K562 (cell line): ENCODE results near the gene BANK1. TPM values are rescaled to one million over a fixed set of nuclear protein-coding genes. Genes with fewer than 3 reads are reported as not detected.

ENCODE experiments used
- ATAC-seq: fragments of 200-7000 bp; cut with Tn5 transposase; 3 replicates; pipeline ENCODE4 v1.9.1; 2020; ENCODE audit warnings: moderate library complexity
- BruUV-seq: library from RNA; stranded (reverse); fragments of 400-500 nt; replicated peaks from 2 replicates; lab custom pipeline; 2021; lab: Mats Ljungman, UMichigan
- CTCF ChIA-PET: fragments of 300-600 bp; formaldehyde crosslinking; extraction: SDS; loops from one replicate; lab custom pipeline; 2021; ENCODE audit warnings: low intra/inter-chr PET ratio; lab: Yijun Ruan, JAX
- POLR2A ChIA-PET: fragments of 300-600, 350-650 bp; sonication (Branson Sonifier 250); formaldehyde crosslinking; extraction: SDS; loops from one replicate; lab custom pipeline; 2021; ENCODE audit warnings: antibody characterized with exemption, inconsistent platforms; lab: Yijun Ruan, JAX
- DNase-seq, 4 experiments: peaks; one replicate each; pipeline versions ENCODE4 v3.0.0 to v3.0.0-alpha.2; 2011 to 2018; ENCODE audit warnings: low spot score in 3 of 4, mixed read lengths in 3 of 4; ENCODE audit errors: extremely low read depth in 1 of 4
- FAIRE-seq: peaks from 2 replicates; lab custom pipeline; 2011; peaks lifted over from hg19 to GRCh38; lab: Jason Lieb, UNC
- H2AFZ ChIP-seq: 2 replicates; pipeline ENCODE4 v1.6.0; 2011; ENCODE audit warnings: low read depth, low read length, control low read depth, inconsistent platforms
- H3K27ac ChIP-seq: fragments of 200-600 bp; 3 replicates; pipeline ENCODE4 v1.8.0; 2011; ENCODE audit warnings: low read depth, mild to moderate bottlenecking, control low read depth, inconsistent platforms, low read length, moderate library complexity, mixed read lengths; ENCODE audit errors: extremely low read depth
- H3K27me3 ChIP-seq, 2 experiments: fragments of 300-600 bp in 1 of 2; 2 replicates in 1 of 2; 3 replicates in 1 of 2; pipeline versions ENCODE4 v1.6.0 to v1.8.0; 2011; ENCODE audit warnings: inconsistent platforms in 2 of 2, low read length in 2 of 2, mild to moderate bottlenecking in 1 of 2, mixed read lengths in 1 of 2, moderate library complexity in 1 of 2; ENCODE audit not compliant: control insufficient read depth in 2 of 2, insufficient read depth in 2 of 2
- H3K36me3 ChIP-seq: fragments of 300-600 bp; 3 replicates; pipeline ENCODE4 v1.8.0; 2011; ENCODE audit warnings: mild to moderate bottlenecking, low read length, inconsistent platforms; ENCODE audit not compliant: control insufficient read depth, insufficient read depth
- H3K4me1 ChIP-seq, 2 experiments: fragments of 200-600 bp in 1 of 2; replicated peaks in 1 of 2; 2 replicates in 1 of 2; 3 replicates in 1 of 2; pipeline versions ENCODE4 v1.5.1 to v1.8.0; 2011; ENCODE audit warnings: inconsistent platforms in 2 of 2, low read length in 2 of 2, mild to moderate bottlenecking in 1 of 2, mixed read lengths in 1 of 2, moderate library complexity in 1 of 2; ENCODE audit not compliant: control insufficient read depth in 2 of 2, insufficient read depth in 2 of 2
- H3K4me2 ChIP-seq: 2 replicates; pipeline ENCODE4 v1.6.1; 2011; ENCODE audit warnings: low read length, control low read depth, inconsistent platforms, mixed read lengths; ENCODE audit not compliant: insufficient read depth
- H3K4me3 ChIP-seq: fragments of 200-600 bp; sonication (generic), shearing (Covaris generic); 2 replicates; pipeline ENCODE4 v1.5.1; 2016; ENCODE audit warnings: control low read depth, inconsistent platforms
- H3K79me2 ChIP-seq: fragments of 200-600 bp; 3 replicates; pipeline ENCODE4 v1.8.0; 2011; ENCODE audit warnings: low read length, inconsistent platforms; ENCODE audit not compliant: control insufficient read depth, insufficient read depth
- H3K9ac ChIP-seq, 2 experiments: 2 replicates each; pipeline versions ENCODE4 v1.6.0 to v1.6.1; 2011; ENCODE audit warnings: low read depth in 2 of 2, low read length in 2 of 2, control low read depth in 1 of 2, inconsistent platforms in 1 of 2, mild to moderate bottlenecking in 1 of 2, mixed read lengths in 1 of 2; ENCODE audit not compliant: insufficient read depth in 1 of 2
- H3K9me1 ChIP-seq: one replicate; pipeline ENCODE4 v1.6.0; 2011; ENCODE audit warnings: inconsistent platforms, mild to moderate bottlenecking, low read length, moderate library complexity; ENCODE audit not compliant: control insufficient read depth, insufficient read depth
- H3K9me3 ChIP-seq: replicated peaks from 2 replicates; pipeline ENCODE4 v1.5.1; 2011; ENCODE audit warnings: low read depth, low read length, inconsistent platforms; ENCODE audit not compliant: control insufficient read depth, insufficient read depth
- H4K20me1 ChIP-seq: replicated peaks from 2 replicates; pipeline ENCODE4 v1.6.1; 2011; ENCODE audit warnings: low read length, inconsistent platforms, mixed read lengths; ENCODE audit not compliant: control insufficient read depth, insufficient read depth
- BHLHE40 ChIP-seq: IDR thresholded peaks from 2 replicates; pipeline ENCODE4 v1.6.1; 2011; ENCODE audit warnings: low read length, improper control_type of control experiment
- EHMT2 ChIP-seq: fragments of 450-650 bp; IDR thresholded peaks from 2 replicates; pipeline ENCODE4 v1.6.1; 2018; ENCODE audit warnings: antibody characterized with exemption
- HCFC1 ChIP-seq: IDR thresholded peaks from 2 replicates; pipeline ENCODE4 v1.6.1; 2012; ENCODE audit warnings: low read depth, low read length, improper control_type of control experiment
- HDAC3 ChIP-seq: fragments of 450-650 bp; IDR thresholded peaks from 2 replicates; pipeline ENCODE4 v1.6.1; 2018; ENCODE audit warnings: borderline replicate concordance, mild to moderate bottlenecking, moderate library complexity; ENCODE audit not compliant: partially characterized antibody
- MCM2 ChIP-seq: fragments of 450-650 bp; IDR thresholded peaks from 2 replicates; pipeline ENCODE4 v1.6.1; 2017; ENCODE audit warnings: low read depth, mild to moderate bottlenecking
- MXD1 ChIP-seq: fragments of 250-450 bp; sonication (Bioruptor Pico); IDR thresholded peaks from 2 replicates; pipeline ENCODE4 v1.8.0; 2021; ENCODE audit warnings: borderline replicate concordance, mild to moderate bottlenecking, moderate library complexity; ENCODE audit not compliant: poor library complexity, severe bottlenecking
- POLR2AphosphoS5 ChIP-seq: IDR thresholded peaks from 2 replicates; pipeline ENCODE4 v1.6.1; 2011; ENCODE audit warnings: mild to moderate bottlenecking, low read depth, low read length, moderate library complexity; ENCODE audit not compliant: control insufficient read depth, insufficient read depth
- POLR2B ChIP-seq: fragments of 450-650 bp; IDR thresholded peaks from 2 replicates; pipeline ENCODE4 v1.6.1; 2018; ENCODE audit warnings: low read depth; ENCODE audit not compliant: partially characterized antibody
- SOX6 ChIP-seq: fragments of 450-650 bp; IDR thresholded peaks from 2 replicates; pipeline ENCODE4 v1.6.1; 2014; ENCODE audit warnings: mild to moderate bottlenecking
- ZFP30 ChIP-seq: fragments of 250-450 bp; sonication (Bioruptor Pico); IDR thresholded peaks from 2 replicates; pipeline ENCODE4 v1.8.0; 2022; ENCODE audit warnings: moderate library complexity, mild to moderate bottlenecking, inconsistent platforms, borderline replicate concordance
- WGBS: fragments of 100-300 bp; shearing (Covaris generic); methylation state at CpG from one replicate; pipeline ENCODE4 v1.1.6; 2016; ENCODE audit warnings: low coverage, mixed read lengths; ENCODE audit not compliant: insufficient coverage; ENCODE audit errors: missing lambda C conversion rate; 5-methylcytosine and 5-hydroxymethylcytosine counted together
- in situ Hi-C: fragments of 300-500 bp; cut with MboI; formaldehyde crosslinking; loops from 4 replicates; pipeline ENCODE4 v1.15.0; 2018; ENCODE audit warnings: inconsistent platforms, mixed read lengths
- intact Hi-C: fragments of 100-400 bp; cut with micrococcal nuclease; formaldehyde crosslinking; loops from 2 replicates; pipeline ENCODE4 v1.14.2; 2022
- polyA plus RNA-seq, 8 experiments: library from polyadenylated mRNA; depleted of rRNA in 4 of 8; stranded (reverse) in 5 of 8; unstranded in 3 of 8; fragments of >200 nt; fragmentation: Nextera tagmentation in 2 of 8; fragmentation: Illumina TruSeq in 1 of 8; extraction: Ambion mirVana in 2 of 8; extraction: Trizol in 1 of 8; gene quantifications; 2 replicates each; pipeline versions ENCODE4 v1.2.1 to v1.2.3, GENCODE V29; 2011 to 2014; ENCODE audit warnings: inconsistent platforms in 1 of 8, missing spikeins in 1 of 8
- total RNA-seq, 7 experiments: library from RNA; depleted of rRNA in 6 of 7; stranded (reverse); fragments of >200 nt in 6 of 7; fragmentation: Illumina TruSeq in 2 of 7; extraction: Trizol in 2 of 7; gene quantifications; 2 replicates each; pipeline versions ENCODE4 v1.2.1 to v1.2.3, GENCODE V29; 2011 to 2021; ENCODE audit warnings: low replicate concordance in 1 of 7

The BANK1 gene
- total and polyA plus RNA-seq, 9 of the 15 experiments (the other 6 are each of a cell fraction or from before 2014, with no cell fraction given): not detected

GRCh38 chr4:101993842-101994775, 203.6 kb downstream of the BANK1 start:
- ChIA-PET CTCF (interaction anchor here (0.7 kb wide), 1 partner anchor 45 kb away, joined by 3 read pairs; no protein-coding TSS in a partner anchor), POLR2A (no interaction called here)
- no peak overlapping the region for H3K4me3 ChIP-seq
- FAIRE-seq: no peak
- no peaks in the 10 kb centered on the region for H3K9me1 ChIP-seq
- in situ Hi-C loops (no loop called here), intact Hi-C loops (no loop called here)
- H3K36me3 ChIP-seq: no peaks in the 10 kb centered on the region
- no peak overlapping the region for H2AFZ ChIP-seq
- TF ChIP-seq BHLHE40 (no peak), SOX6 (no peak), POLR2B (no peak), HCFC1 (no peak), EHMT2 (no peak), POLR2AphosphoS5 (no peak), ZFP30 (CRISPR knock-in tag) (no peak), HDAC3 (no peak), MXD1 (no peak), MCM2 (no peak)
- DNase-seq: no peak
- H3K9me3 ChIP-seq: no peaks in the 10 kb centered on the region
- H3K4me1 ChIP-seq: no peaks in the 10 kb centered on the region
- H3K27ac ChIP-seq: no peak overlapping the region
- ATAC-seq: no peak
- H3K27me3 ChIP-seq: no peaks in the 10 kb centered on the region
- BruUV-seq: no TSS peak
- H4K20me1 ChIP-seq: no peaks in the 10 kb centered on the region
- no peaks in the 10 kb centered on the region for H3K79me2 ChIP-seq
- H3K9ac ChIP-seq: no peak overlapping the region
- no peak overlapping the region for H3K4me2 ChIP-seq
- 0% methylated on average over 4 of the region's 4 CpGs for WGBS
